GM13976 (cell line): ENCODE data around the gene CR1L.
"Not testable (repeated sequence)": the region's sequence is repeated elsewhere in the genome, so short reads cannot be mapped to it uniquely, and the experiment has no call there.

Experiments used
- DNase-seq: peaks from one replicate; pipeline ENCODE4 v3.0.0; 2012; ENCODE audit warnings: low spot score
- in situ Hi-C: fragments of 300-500 bp; cut with MboI; formaldehyde crosslinking; loops from one replicate; pipeline ENCODE4 v1.12.0; 2022; ENCODE audit warnings: low sequenced_read_pairs, mixed read lengths, inconsistent platforms; ENCODE audit not compliant: unreplicated experiment
- TF ChIP-seq, protein P1 (sequence below): IDR thresholded peaks from 2 replicates; pipeline ENCODE4 v1.5.1; 2012; ENCODE audit warnings: borderline replicate concordance, mild to moderate bottlenecking; ENCODE audit not compliant: insufficient read depth; ENCODE audit errors: extremely low read depth, missing control alignments, control extremely low read depth

The CR1L gene

DNA sequence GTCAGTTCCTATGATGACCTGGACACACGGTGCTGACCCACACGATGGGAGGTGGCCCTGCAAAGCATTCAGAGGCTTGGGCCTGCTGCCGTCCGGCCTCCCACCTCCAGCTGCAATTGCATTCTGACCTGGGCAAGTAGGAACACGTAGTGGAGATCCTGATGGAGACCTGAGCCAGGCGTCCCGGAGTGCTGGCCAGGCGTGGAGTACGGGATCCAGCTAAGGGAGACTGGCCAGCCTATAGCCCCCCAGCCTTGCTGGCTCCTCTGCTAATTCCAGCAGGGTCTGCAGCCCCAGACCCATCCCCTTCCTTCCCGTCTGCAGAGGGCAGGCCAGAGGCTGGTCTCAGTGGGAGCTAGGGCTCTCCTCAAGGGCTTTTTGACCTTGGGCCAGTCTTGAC, 118.2 kb downstream of the CR1L start:
- DNase-seq = no peak
- in situ Hi-C loops = no loop called here
- TF ChIP-seq, protein P1, sequence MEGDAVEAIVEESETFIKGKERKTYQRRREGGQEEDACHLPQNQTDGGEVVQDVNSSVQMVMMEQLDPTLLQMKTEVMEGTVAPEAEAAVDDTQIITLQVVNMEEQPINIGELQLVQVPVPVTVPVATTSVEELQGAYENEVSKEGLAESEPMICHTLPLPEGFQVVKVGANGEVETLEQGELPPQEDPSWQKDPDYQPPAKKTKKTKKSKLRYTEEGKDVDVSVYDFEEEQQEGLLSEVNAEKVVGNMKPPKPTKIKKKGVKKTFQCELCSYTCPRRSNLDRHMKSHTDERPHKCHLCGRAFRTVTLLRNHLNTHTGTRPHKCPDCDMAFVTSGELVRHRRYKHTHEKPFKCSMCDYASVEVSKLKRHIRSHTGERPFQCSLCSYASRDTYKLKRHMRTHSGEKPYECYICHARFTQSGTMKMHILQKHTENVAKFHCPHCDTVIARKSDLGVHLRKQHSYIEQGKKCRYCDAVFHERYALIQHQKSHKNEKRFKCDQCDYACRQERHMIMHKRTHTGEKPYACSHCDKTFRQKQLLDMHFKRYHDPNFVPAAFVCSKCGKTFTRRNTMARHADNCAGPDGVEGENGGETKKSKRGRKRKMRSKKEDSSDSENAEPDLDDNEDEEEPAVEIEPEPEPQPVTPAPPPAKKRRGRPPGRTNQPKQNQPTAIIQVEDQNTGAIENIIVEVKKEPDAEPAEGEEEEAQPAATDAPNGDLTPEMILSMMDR = no peak

GRCh38 chr1:207763972-207764371, 119.0 kb downstream of the CR1L start:
- in situ Hi-C loops = no loop called here
- TF ChIP-seq, protein P1 = no peak
- DNase-seq = no peak

GRCh38 chr1:207766569-207766968, 121.6 kb downstream of the CR1L start:
- in situ Hi-C loops = no loop called here
- no peak for DNase-seq
- TF ChIP-seq, protein P1 = no peak

GRCh38 chr1:207770514-207770913, 125.6 kb downstream of the CR1L start:
- DNase-seq, in situ Hi-C loops: not testable (repeated sequence)
